ENCODE data around the gene TMEM187. TPM values are rescaled to one million over a fixed set of nuclear protein-coding genes. Genes with fewer than 3 reads are reported as not detected.

TMEM187 gene
- total and polyA plus RNA-seq, 4 donors = 1.8 to 11.4 (median 5.9) TPM

GRCh38 chrX:154026136-154027021 lies 53.8 kb downstream of the TMEM187 start:
- no peak for TF ChIP-seq CTCF (IDR thresholded peaks at IDR 0.05; ENCODE audit: control extremely low read depth, extremely low read depth)
- no peak for DNase-seq

GRCh38 chrX:154027022-154027402 lies 54.5 kb downstream of the TMEM187 start:
- peaks cover 0 to 21% (median 9%) of the 10 kb centered on the region in 4 donors for H3K36me3 ChIP-seq (ENCODE audit: control insufficient read depth in 4 of 4, insufficient read depth in 4 of 4, low read length in 4 of 4)
- ATAC-seq (ENCODE audit: insufficient read depth, low FRiP score) (no peak), DNase-seq (no peak)
- no peak overlapping the region for H3K4me3 ChIP-seq
- TF ChIP-seq CTCF (IDR thresholded peaks at IDR 0.05; ENCODE audit: control extremely low read depth, extremely low read depth) = no peak
- H3K9ac ChIP-seq (ENCODE audit: insufficient read depth in 1 of 2, low read length in 2 of 2) = no peak overlapping the region
- H3K27ac ChIP-seq (ENCODE audit: low read depth in 1 of 2, low read length in 1 of 2) = no peak overlapping the region
- H3K27me3 ChIP-seq (ENCODE audit: control insufficient read depth in 3 of 3, insufficient read depth in 3 of 3, low read length in 2 of 3) = no peaks in the 10 kb centered on the region
- H3K4me1 ChIP-seq (ENCODE audit: control insufficient read depth in 5 of 5, insufficient read depth in 5 of 5, low read length in 5 of 5) = peaks cover 0 to 14% (median 0%) of the 10 kb centered on the region in 5 donors
- 82 to 86% methylated on average over 6 of the region's 6 CpGs for WGBS, 2 donors
- H3K9me3 ChIP-seq (ENCODE audit: control insufficient read depth in 4 of 4, insufficient read depth in 3 of 4, low read length in 3 of 4) = no peaks in the 10 kb centered on the region

More at GRCh38 chrX:154026136-154027021, 53.8 kb downstream of the TMEM187 start:
- H3K4me1 ChIP-seq (ENCODE audit: control insufficient read depth in 5 of 5, insufficient read depth in 5 of 5, low read length in 5 of 5) = peaks cover 0 to 14% (median 0%) of the 10 kb centered on the region in 5 donors
- H3K4me3 ChIP-seq = no peak overlapping the region
- peaks cover 0 to 20% (median 9%) of the 10 kb centered on the region in 4 donors for H3K36me3 ChIP-seq (ENCODE audit: control insufficient read depth in 4 of 4, insufficient read depth in 4 of 4, low read length in 4 of 4)
- 88 to 90% methylated on average over 21 of the region's 21 CpGs for WGBS, 2 donors
- H3K9me3 ChIP-seq (ENCODE audit: control insufficient read depth in 4 of 4, insufficient read depth in 3 of 4, low read length in 3 of 4) = no peaks in the 10 kb centered on the region
- no peak overlapping the region for H3K9ac ChIP-seq (ENCODE audit: insufficient read depth in 1 of 2, low read length in 2 of 2)
- H3K27me3 ChIP-seq (ENCODE audit: control insufficient read depth in 3 of 3, insufficient read depth in 3 of 3, low read length in 2 of 3) = no peaks in the 10 kb centered on the region
- ATAC-seq (ENCODE audit: insufficient read depth, low FRiP score) = no peak
- H3K27ac ChIP-seq (ENCODE audit: low read depth in 1 of 2, low read length in 1 of 2) = no peak overlapping the region

GRCh38 chrX:154027986-154028385 lies 55.4 kb downstream of the TMEM187 start:
- Histone ChIP-seq H3K9ac (ENCODE audit: insufficient read depth in 1 of 2, low read length in 2 of 2) (no peak overlapping the region), H3K9me3 (ENCODE audit: control insufficient read depth in 4 of 4, insufficient read depth in 3 of 4, low read length in 3 of 4) (no peaks in the 10 kb centered on the region), H3K4me3 (no peak overlapping the region), H3K27ac (ENCODE audit: low read depth in 1 of 2, low read length in 1 of 2) (no peak overlapping the region), H3K4me1 (ENCODE audit: control insufficient read depth in 5 of 5, insufficient read depth in 5 of 5, low read length in 5 of 5) (peaks cover 0 to 10% (median 0%) of the 10 kb centered on the region in 5 donors), H3K27me3 (ENCODE audit: control insufficient read depth in 3 of 3, insufficient read depth in 3 of 3, low read length in 2 of 3) (peaks cover 0 to 2% (median 2%) of the 10 kb centered on the region in 3 donors), H3K36me3 (ENCODE audit: control insufficient read depth in 4 of 4, insufficient read depth in 4 of 4, low read length in 4 of 4) (peaks cover 0 to 21% (median 9%) of the 10 kb centered on the region in 4 donors)
- ATAC-seq (ENCODE audit: insufficient read depth, low FRiP score) (no peak), DNase-seq (no peak)
- 42 to 75% methylated on average over 1 of the region's 1 CpG for WGBS, 2 donors
- TF ChIP-seq CTCF (IDR thresholded peaks at IDR 0.05; ENCODE audit: control extremely low read depth, extremely low read depth) = no peak

Data from lung (tissue), 12 donors.